Measurements from ENCODE around the gene DOK6.

The DOK6 gene

GRCh38 chr18:69887256-69887655, 486.6 kb downstream of the DOK6 start:
- Histone ChIP-seq H3K4ac (ENCODE audit: low read length) (no peak overlapping the region), H2BK5ac (ENCODE audit: low read length) (no peak overlapping the region), H3K36me3 (replicated peaks in 1 of 2; ENCODE audit: control insufficient read depth in 2 of 2, insufficient read depth in 2 of 2, low read length in 2 of 2) (no peaks in the 10 kb centered on the region), H3K79me1 (ENCODE audit: low read depth, low read length) (no peaks in the 10 kb centered on the region), H4K8ac (ENCODE audit: low read depth, low read length) (no peak overlapping the region), H3K4me2 (ENCODE audit: insufficient read depth, low read length, poor library complexity, severe bottlenecking) (no peak overlapping the region), H2BK120ac (ENCODE audit: low read depth, low read length) (no peak overlapping the region), H2BK15ac (ENCODE audit: low read length) (no peak overlapping the region), H3K4me1 (ENCODE audit: control insufficient read depth in 2 of 2, insufficient read depth in 1 of 2, low read depth in 1 of 2, low read length in 2 of 2) (peaks cover 0 to 2% of the 10 kb centered on the region in 2 donors), H3K9ac (ENCODE audit: low read depth, low read length, poor library complexity) (no peak overlapping the region), H3K4me3 (ENCODE audit: low read length in 2 of 2) (no peak overlapping the region), H3K9me3 (replicated peaks in 1 of 2; ENCODE audit: control insufficient read depth in 2 of 2, insufficient read depth in 1 of 2, low read depth in 1 of 2, low read length in 2 of 2) (no peaks in the 10 kb centered on the region), H2AK5ac (ENCODE audit: low read depth, low read length) (no peak overlapping the region), H2BK12ac (ENCODE audit: low read length) (no peak overlapping the region), H4K91ac (ENCODE audit: low read depth, low read length, poor library complexity) (no peak overlapping the region), H2AFZ (ENCODE audit: low read length) (no peak overlapping the region), H3K18ac (ENCODE audit: low read length) (no peak overlapping the region), H3K27me3 (ENCODE audit: control insufficient read depth in 3 of 3, insufficient read depth in 3 of 3, low read depth in 1 of 3, low read length in 3 of 3) (no peaks in the 10 kb centered on the region), H3K14ac (ENCODE audit: low read length) (no peak overlapping the region), H3K27ac (replicated peaks; ENCODE audit: low read length) (no peak overlapping the region), H3K23ac (ENCODE audit: low read depth, low read length, poor library complexity) (no peak overlapping the region)
- no peak for DNase-seq (ENCODE audit: low spot score)
- WGBS, 2 donors (ENCODE audit: extremely low coverage in 2 of 2, insufficient read length in 2 of 2, insufficient replicate concordance in 1 of 2), result no CpG with 5 or more reads among the region's 2 CpGs

DNA sequence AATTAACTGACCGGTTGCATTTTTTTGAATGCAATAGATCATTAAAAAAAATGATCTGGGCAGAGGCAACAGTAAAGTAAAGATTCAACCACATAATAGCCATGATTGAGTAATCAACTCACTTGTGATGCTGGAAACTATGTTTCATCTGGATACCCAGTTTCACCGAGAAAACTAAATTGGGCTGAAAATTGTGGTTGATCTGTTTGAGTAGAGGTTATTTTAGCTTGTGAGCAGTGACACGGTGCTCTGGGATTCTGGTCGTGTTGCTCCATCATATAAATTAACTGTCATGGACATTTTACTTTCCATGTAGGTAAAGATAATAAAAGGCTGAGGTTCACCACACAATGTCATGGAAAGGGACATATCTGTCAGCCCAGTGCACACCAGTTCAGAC, 488.3 kb downstream of the DOK6 start:
- Histone ChIP-seq H2AFZ (ENCODE audit: low read length) (no peak overlapping the region), H2AK5ac (ENCODE audit: low read depth, low read length) (no peak overlapping the region), H4K91ac (ENCODE audit: low read depth, low read length, poor library complexity) (no peak overlapping the region), H2BK12ac (ENCODE audit: low read length) (no peak overlapping the region), H3K18ac (ENCODE audit: low read length) (no peak overlapping the region), H3K14ac (ENCODE audit: low read length) (no peak overlapping the region), H3K4me2 (ENCODE audit: insufficient read depth, low read length, poor library complexity, severe bottlenecking) (no peak overlapping the region), H3K79me1 (ENCODE audit: low read depth, low read length) (no peaks in the 10 kb centered on the region), H2BK120ac (ENCODE audit: low read depth, low read length) (no peak overlapping the region), H3K23ac (ENCODE audit: low read depth, low read length, poor library complexity) (no peak overlapping the region), H3K4me1 (ENCODE audit: control insufficient read depth in 2 of 2, insufficient read depth in 1 of 2, low read depth in 1 of 2, low read length in 2 of 2) (peaks cover 0 to 2% of the 10 kb centered on the region in 2 donors), H3K36me3 (replicated peaks in 1 of 2; ENCODE audit: control insufficient read depth in 2 of 2, insufficient read depth in 2 of 2, low read length in 2 of 2) (no peaks in the 10 kb centered on the region), H3K4me3 (ENCODE audit: low read length in 2 of 2) (no peak overlapping the region), H3K9ac (ENCODE audit: low read depth, low read length, poor library complexity) (no peak overlapping the region), H3K27me3 (ENCODE audit: control insufficient read depth in 3 of 3, insufficient read depth in 3 of 3, low read depth in 1 of 3, low read length in 3 of 3) (no peaks in the 10 kb centered on the region), H3K9me3 (replicated peaks in 1 of 2; ENCODE audit: control insufficient read depth in 2 of 2, insufficient read depth in 1 of 2, low read depth in 1 of 2, low read length in 2 of 2) (no peaks in the 10 kb centered on the region), H3K27ac (replicated peaks; ENCODE audit: low read length) (no peak overlapping the region), H2BK5ac (ENCODE audit: low read length) (no peak overlapping the region), H2BK15ac (ENCODE audit: low read length) (no peak overlapping the region), H4K8ac (ENCODE audit: low read depth, low read length) (no peak overlapping the region), H3K4ac (ENCODE audit: low read length) (no peak overlapping the region)
- WGBS, 2 donors (ENCODE audit: extremely low coverage in 2 of 2, insufficient read length in 2 of 2, insufficient replicate concordance in 1 of 2), result no CpG with 5 or more reads among the region's 4 CpGs
- no peak for DNase-seq (ENCODE audit: low spot score)

GRCh38 chr18:69890558-69890957, 489.9 kb downstream of the DOK6 start:
- no peak overlapping the region for H2BK12ac ChIP-seq (ENCODE audit: low read length)
- WGBS, 2 donors (ENCODE audit: extremely low coverage in 2 of 2, insufficient read length in 2 of 2, insufficient replicate concordance in 1 of 2), result no CpG with 5 or more reads among the region's 1 CpG
- H3K23ac ChIP-seq (ENCODE audit: low read depth, low read length, poor library complexity), result no peak overlapping the region
- H2AFZ ChIP-seq (ENCODE audit: low read length), result no peak overlapping the region
- no peak overlapping the region for H3K27ac ChIP-seq (replicated peaks; ENCODE audit: low read length)
- no peak overlapping the region for H3K4me3 ChIP-seq (ENCODE audit: low read length in 2 of 2)
- H3K14ac ChIP-seq (ENCODE audit: low read length), result no peak overlapping the region
- H3K36me3 ChIP-seq (replicated peaks in 1 of 2; ENCODE audit: control insufficient read depth in 2 of 2, insufficient read depth in 2 of 2, low read length in 2 of 2), result no peaks in the 10 kb centered on the region
- H3K9ac ChIP-seq (ENCODE audit: low read depth, low read length, poor library complexity), result no peak overlapping the region
- no peaks in the 10 kb centered on the region for H3K79me1 ChIP-seq (ENCODE audit: low read depth, low read length)
- no peaks in the 10 kb centered on the region for H3K27me3 ChIP-seq (ENCODE audit: control insufficient read depth in 3 of 3, insufficient read depth in 3 of 3, low read depth in 1 of 3, low read length in 3 of 3)
- H2AK5ac ChIP-seq (ENCODE audit: low read depth, low read length), result no peak overlapping the region
- no peak overlapping the region for H3K4ac ChIP-seq (ENCODE audit: low read length)
- no peaks in the 10 kb centered on the region for H3K4me1 ChIP-seq (ENCODE audit: control insufficient read depth in 2 of 2, insufficient read depth in 1 of 2, low read depth in 1 of 2, low read length in 2 of 2)
- no peak overlapping the region for H4K91ac ChIP-seq (ENCODE audit: low read depth, low read length, poor library complexity)
- no peak overlapping the region for H4K8ac ChIP-seq (ENCODE audit: low read depth, low read length)
- H3K18ac ChIP-seq (ENCODE audit: low read length), result no peak overlapping the region
- H2BK120ac ChIP-seq (ENCODE audit: low read depth, low read length), result no peak overlapping the region
- no peak for DNase-seq (ENCODE audit: low spot score)
- no peak overlapping the region for H3K4me2 ChIP-seq (ENCODE audit: insufficient read depth, low read length, poor library complexity, severe bottlenecking)
- no peak overlapping the region for H2BK5ac ChIP-seq (ENCODE audit: low read length)
- no peaks in the 10 kb centered on the region for H3K9me3 ChIP-seq (replicated peaks in 1 of 2; ENCODE audit: control insufficient read depth in 2 of 2, insufficient read depth in 1 of 2, low read depth in 1 of 2, low read length in 2 of 2)
- H2BK15ac ChIP-seq (ENCODE audit: low read length), result no peak overlapping the region

- no peak overlapping the region for H3K9ac ChIP-seq (ENCODE audit: low read depth, low read length, poor library complexity)
- H3K4ac ChIP-seq (ENCODE audit: low read length), result no peak overlapping the region
- no peak overlapping the region for H3K4me2 ChIP-seq (ENCODE audit: insufficient read depth, low read length, poor library complexity, severe bottlenecking)
- no peak overlapping the region for H4K8ac ChIP-seq (ENCODE audit: low read depth, low read length)
- no peak overlapping the region for H2AFZ ChIP-seq (ENCODE audit: low read length)
- no peaks in the 10 kb centered on the region for H3K9me3 ChIP-seq (replicated peaks in 1 of 2; ENCODE audit: control insufficient read depth in 2 of 2, insufficient read depth in 1 of 2, low read depth in 1 of 2, low read length in 2 of 2)
- H3K79me1 ChIP-seq (ENCODE audit: low read depth, low read length), result no peaks in the 10 kb centered on the region
- no peaks in the 10 kb centered on the region for H3K36me3 ChIP-seq (replicated peaks in 1 of 2; ENCODE audit: control insufficient read depth in 2 of 2, insufficient read depth in 2 of 2, low read length in 2 of 2)
- H2BK120ac ChIP-seq (ENCODE audit: low read depth, low read length), result no peak overlapping the region
- no peak for DNase-seq (ENCODE audit: low spot score)
- H2BK12ac ChIP-seq (ENCODE audit: low read length), result no peak overlapping the region
- no peak overlapping the region for H4K91ac ChIP-seq (ENCODE audit: low read depth, low read length, poor library complexity)
- H3K27me3 ChIP-seq (ENCODE audit: control insufficient read depth in 3 of 3, insufficient read depth in 3 of 3, low read depth in 1 of 3, low read length in 3 of 3), result no peaks in the 10 kb centered on the region
- H2BK15ac ChIP-seq (ENCODE audit: low read length), result no peak overlapping the region
- H3K23ac ChIP-seq (ENCODE audit: low read depth, low read length, poor library complexity), result no peak overlapping the region
- H3K4me1 ChIP-seq (ENCODE audit: control insufficient read depth in 2 of 2, insufficient read depth in 1 of 2, low read depth in 1 of 2, low read length in 2 of 2), result no peaks in the 10 kb centered on the region
- no peak overlapping the region for H3K4me3 ChIP-seq (ENCODE audit: low read length in 2 of 2)
- H2BK5ac ChIP-seq (ENCODE audit: low read length), result no peak overlapping the region
- no peak overlapping the region for H3K14ac ChIP-seq (ENCODE audit: low read length)
- H3K18ac ChIP-seq (ENCODE audit: low read length), result no peak overlapping the region
- H2AK5ac ChIP-seq (ENCODE audit: low read depth, low read length), result no peak overlapping the region
- WGBS, 2 donors (ENCODE audit: extremely low coverage in 2 of 2, insufficient read length in 2 of 2, insufficient replicate concordance in 1 of 2), result no CpG with 5 or more reads among the region's 2 CpGs
- H3K27ac ChIP-seq (replicated peaks; ENCODE audit: low read length), result no peak overlapping the region
Observed at GRCh38 chr18:69894467-69894866, 493.8 kb downstream of the DOK6 start.
